ENCODE results near the gene ZZZ3.
"Not testable (repeated sequence)": the region's sequence is repeated elsewhere in the genome, so short reads cannot be mapped to it uniquely, and the experiment has no call there.

The ZZZ3 gene

DNA sequence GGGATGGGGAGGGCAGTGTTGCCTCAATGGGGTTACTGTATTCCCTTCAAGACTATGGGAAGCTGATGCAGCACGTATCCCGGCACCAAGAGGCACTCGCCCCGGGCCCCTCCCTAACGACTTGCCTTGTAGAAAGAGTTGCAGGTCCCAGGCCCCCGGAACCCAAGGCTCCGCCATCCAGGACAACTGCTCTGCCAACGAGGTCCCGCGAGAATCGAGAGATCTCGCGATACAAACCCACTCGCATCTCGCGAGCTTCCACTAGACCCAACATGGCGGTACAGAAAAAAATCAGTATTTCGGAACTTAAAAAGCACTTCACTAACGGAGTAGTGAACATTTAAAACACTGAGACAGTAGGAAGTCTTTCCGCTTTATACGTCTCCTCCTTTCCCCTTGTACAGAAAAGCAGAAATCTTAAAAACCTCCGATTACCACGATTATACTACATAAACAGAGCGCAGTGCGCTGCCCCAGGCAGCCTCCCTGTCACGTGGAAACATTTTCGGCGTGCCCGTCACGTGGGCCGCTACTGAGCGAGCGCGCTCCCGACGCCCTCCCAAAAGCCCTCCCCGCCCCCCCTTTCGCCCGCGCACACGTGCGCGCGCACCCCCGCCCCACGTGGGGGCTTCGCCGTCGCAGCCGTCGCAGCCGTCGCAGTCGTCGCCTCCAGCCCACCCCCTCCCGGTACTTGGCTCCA is at the start of gene ZZZ3:
Gene ZZZ3, minus strand, starts transcription at position 199 of the 700 bp plus-strand sequence. CDS start 49,304 bp downstream, outside the sequence.
- DNase-seq = peak; percentile 95

DNA sequence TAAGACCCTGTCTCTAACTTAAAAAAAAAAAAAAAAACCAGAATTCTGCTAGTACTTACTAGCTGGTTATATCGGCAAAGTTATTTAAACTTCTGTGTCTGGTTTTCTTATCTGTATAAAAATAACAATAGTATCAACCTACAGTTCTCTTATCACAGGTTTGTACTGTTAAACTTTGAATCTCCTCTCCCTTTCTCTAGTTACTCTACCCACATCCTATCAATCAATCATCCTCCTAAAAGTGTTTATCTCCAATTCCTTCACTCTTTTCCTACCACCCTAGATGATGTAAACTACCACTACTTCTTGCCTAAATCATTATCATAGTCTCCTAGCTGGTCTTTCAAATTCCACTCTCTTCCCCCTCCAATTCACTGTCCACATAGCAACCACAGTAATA is 49.6 kb upstream of the ZZZ3 start:
- DNase-seq = no peak

- no peak for DNase-seq
Measured at GRCh38 chr1:77725706-77726105, 43.2 kb upstream of the ZZZ3 start.

DNA sequence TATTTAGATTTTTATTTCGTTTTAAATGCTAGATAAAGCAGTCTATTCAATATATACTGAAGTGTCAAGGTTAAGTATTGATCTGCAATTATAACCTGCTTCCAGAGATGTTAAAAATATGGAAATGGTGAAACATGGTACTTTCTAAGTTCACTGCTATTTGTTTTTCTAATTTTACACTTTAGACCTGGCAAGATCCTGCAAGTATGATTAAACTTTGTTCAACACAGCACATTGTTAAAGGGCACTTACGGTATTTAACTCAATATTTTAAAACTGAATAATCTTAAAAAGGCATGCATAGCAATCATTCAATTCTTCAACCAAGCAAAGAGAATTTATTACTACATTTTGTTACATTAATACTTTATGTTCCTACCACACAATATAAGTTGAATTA is 35.7 kb upstream of the ZZZ3 start:
- no peak for DNase-seq

DNA sequence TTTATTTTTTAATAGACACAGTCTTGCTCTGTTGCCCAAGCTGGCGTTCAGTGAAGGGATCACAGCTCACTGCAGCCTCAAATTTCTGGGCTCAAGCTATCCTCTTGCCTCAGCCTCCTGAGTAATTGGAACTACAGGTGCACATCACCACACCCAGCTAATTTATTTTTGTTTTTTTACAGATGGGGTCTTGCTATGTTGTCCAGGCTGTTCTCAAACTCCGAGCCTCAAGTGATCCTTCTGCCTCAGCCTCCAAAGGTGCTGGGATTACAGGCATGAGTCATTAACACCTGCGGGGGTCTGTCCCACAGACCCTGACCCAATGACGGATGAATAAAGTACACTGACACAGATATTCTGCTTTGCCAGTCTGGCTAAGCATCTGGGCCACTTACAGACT is 33.6 kb upstream of the ZZZ3 start:
- DNase-seq = no peak

DNA sequence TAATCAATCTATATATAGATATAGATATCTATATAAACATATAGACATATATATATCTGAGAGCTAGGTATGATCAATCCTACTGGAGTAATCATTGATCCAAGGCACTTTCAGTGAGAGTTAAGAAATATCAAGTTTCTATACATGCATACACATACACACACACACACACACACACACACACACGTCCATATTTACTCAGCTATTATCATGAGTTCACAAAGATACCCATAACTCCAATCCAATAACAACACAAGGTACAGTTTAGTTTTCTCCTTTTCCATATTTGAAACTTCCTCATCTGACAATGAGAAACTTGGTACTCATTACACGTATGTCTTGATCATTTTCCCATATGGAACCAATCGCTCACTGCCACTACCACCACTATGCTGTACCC is 27.3 kb upstream of the ZZZ3 start:
- DNase-seq = no peak

DNA sequence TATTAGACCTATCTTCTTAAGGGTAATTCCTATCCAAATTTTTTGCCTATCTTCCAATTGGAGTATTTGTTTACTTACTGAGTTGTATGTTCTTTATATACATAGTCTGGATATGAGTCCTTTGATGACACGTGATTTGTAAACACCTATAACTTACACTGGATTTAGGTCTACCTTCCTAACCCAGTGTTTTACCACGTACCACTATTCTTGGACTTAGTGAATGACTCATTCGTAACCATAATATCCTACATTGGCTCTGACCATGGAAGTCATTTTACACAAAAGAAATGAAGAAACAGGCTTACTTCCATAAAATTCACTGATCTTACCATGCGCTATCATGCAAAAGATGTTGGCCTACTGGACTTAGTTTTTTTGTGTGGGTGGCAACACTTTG is 23.9 kb upstream of the ZZZ3 start:
- DNase-seq = no peak

GRCh38 chr1:77704736-77705135 is 22.3 kb upstream of the ZZZ3 start:
- DNase-seq = no peak

- not testable (repeated sequence) for DNase-seq
Measured at GRCh38 chr1:77699673-77700072, 17.2 kb upstream of the ZZZ3 start.

DNA sequence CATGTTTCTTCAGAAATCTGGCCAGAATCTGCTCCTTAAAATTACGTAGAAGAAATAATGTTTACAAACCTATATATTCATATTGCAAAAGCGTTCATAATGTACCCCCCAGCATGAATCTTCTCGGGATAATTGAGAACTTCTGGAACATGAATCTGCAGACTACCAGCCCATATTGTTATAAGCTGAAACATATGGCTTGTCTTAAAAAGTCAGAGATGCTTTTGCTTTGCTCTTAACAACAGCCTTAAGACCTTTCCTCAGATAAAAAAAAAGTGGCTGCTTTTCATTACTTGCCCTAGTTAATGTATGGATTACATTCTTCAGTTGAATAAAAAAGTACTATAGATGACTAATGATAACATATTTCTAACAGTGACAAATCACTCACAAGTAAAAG is 15.0 kb upstream of the ZZZ3 start:
- no peak for DNase-seq

GRCh38 chr1:77688939-77689338 is 6.5 kb upstream of the ZZZ3 start:
- DNase-seq = no peak

- no peak for DNase-seq
Measured at GRCh38 chr1:77687519-77687906, 5.1 kb upstream of the ZZZ3 start.

GRCh38 chr1:77686796-77687518 is 4.5 kb upstream of the ZZZ3 start:
- no peak for DNase-seq

- DNase-seq = peak; percentile 94
Measured at GRCh38 chr1:77683160-77684148, 996 bp upstream of the ZZZ3 start.

DNA sequence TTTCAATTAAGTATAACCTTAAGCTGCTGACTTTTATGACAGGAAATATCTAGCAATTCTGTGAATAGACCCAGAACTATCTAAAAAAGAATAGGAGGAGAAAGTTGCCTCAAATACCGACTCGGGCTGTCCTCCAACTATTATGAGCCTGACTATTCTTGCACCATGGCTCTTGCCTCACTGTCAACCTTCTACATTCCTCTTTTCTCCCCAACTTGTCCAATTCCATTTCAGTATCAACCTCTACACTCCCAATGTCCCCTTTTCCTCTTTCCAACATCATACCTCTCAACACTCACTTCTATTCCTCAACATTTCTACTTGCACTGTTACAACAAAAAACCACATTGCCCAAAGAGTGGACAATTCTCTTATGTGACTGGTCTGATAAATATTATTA is 2.3 kb downstream of the ZZZ3 start:
- DNase-seq = no peak

DNA sequence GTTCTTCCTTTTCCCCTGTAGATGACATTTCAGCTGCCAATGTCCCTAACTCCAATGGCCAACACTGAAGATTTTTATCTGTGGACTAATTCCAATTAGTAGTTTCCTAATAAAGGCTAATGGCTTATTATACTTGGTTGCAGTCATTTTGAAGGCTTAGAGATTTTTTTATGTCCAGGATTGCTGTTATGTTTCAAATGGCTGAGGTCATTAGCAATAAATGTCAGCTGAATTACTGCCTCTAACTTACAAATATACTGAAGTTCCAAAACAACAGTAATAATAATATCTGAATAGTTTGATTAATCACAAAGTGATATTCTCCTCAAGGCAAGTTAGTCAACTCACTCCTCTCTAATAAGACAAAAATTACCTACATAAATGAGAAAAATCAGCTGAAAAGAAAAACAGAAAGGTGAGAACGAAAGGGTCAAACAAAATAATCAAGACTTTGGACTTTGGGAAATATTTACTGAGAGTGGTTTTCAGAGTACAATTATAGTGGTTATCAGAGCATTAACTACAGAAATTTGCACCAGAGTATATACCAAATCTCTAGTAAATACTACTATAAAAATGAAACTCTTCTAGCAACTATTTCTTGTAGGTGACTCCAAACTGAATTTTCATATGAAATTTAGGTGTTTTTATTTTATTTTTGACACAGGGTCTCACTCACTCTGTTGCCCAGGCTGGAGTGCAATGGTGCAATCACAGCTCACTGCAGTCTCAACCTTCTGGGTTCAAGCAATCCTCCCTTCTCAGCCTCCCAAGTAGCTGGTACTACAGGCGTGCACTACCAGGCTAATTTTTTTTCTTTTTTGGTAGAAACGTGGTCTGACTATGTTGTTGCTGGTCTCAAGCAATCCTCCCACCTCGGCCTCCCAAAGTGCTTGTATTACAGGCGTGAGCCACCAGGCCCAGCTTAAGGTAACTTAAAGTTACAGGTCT is 3.5 kb downstream of the ZZZ3 start:
- no peak for DNase-seq

DNA sequence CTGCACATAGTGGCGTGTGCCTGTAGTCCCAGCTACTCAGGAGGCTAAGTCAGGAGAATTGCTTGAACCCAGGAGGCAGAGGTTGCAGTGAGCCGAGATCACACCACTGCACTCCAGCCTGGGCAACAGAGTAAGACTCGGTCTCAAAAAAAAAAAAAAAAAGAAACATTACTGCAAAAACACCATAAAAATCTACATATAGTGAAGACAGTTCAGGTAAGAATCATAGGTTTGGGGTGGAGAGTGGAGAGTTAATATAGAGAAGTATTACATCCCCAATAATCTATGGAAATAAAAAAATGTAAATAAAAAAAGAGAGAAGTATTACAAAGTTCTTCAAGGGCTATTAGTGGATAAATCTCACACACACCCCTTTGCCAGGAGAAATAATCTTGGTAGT is 7.7 kb downstream of the ZZZ3 start:
- DNase-seq = not testable (repeated sequence)

GRCh38 chr1:77673716-77674355 is 8.6 kb downstream of the ZZZ3 start:
- DNase-seq = no peak

GRCh38 chr1:77673030-77673429 is 9.4 kb downstream of the ZZZ3 start:
- DNase-seq = no peak

GRCh38 chr1:77672374-77672773 is 10.1 kb downstream of the ZZZ3 start:
- DNase-seq = no peak

DNA sequence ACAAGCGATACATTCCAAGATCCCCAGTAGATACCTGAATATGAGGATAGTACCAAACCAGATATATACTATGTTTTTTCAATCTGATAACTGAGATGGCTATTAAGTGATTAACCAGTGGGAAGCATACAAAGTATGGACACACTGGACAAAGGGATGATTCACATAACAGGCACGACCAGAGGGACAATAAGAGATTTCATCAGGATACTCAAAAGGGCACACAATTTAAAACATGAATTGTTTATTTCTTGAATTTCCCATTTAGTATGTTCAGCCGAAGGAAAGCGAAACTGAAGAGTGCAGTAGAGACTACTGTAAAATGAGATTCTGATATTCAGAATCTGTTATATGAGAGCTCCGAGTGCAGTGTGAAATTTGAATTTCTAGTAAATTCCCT is 10.6 kb downstream of the ZZZ3 start:
- DNase-seq = no peak

DNA sequence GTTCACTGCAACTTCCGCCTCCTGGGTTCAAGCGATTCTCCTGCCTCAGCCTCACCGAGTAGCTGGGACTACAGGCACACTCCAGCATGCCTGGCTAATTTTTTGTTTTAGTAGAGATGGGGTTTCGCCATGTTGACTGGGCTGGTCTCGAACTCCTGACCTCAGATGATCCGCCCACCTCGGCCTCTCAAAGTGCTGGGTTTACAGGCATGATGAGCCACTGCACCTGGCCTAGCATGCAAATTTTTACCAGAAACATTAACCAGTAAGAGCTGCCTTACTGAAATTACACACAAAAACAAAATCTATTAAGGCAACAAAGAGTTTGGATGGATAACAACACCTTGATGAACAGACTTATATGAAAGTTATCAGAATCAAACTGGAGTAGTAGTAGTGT is 12.1 kb downstream of the ZZZ3 start:
- no peak for DNase-seq

Data from activated CD8-positive, alpha-beta memory T cell treated with anti-CD3 and anti-CD28 coated beads for 24 hours (primary cell).